Measurements from ENCODE around the gene XPO5. TPM values are rescaled to one million over a fixed set of nuclear protein-coding genes. Genes with fewer than 3 reads are reported as not detected.

The XPO5 gene
- total RNA-seq, 4 donors from 2014 or later = 22.2 to 58.6 (median 32.9) TPM

GRCh38 chr6:43584892-43585570, 9.2 kb upstream of the XPO5 start:
- H3K36me3 ChIP-seq = peaks cover 19 to 42% of the 10 kb centered on the region in 2 donors
- TF ChIP-seq CTCF (IDR thresholded peaks at IDR 0.05) = no peak
- no peak for TF ChIP-seq POLR2A (IDR thresholded peaks at IDR 0.05)
- H3K4me1 ChIP-seq = no peaks in the 10 kb centered on the region
- H3K4me3 ChIP-seq (replicated peaks in 1 of 3) = no peak overlapping the region
- no peak for DNase-seq
- 93% methylated on average over 7 of the region's 7 CpGs for WGBS, 2 donors
- no peaks in the 10 kb centered on the region for H3K9me3 ChIP-seq
- H3K27ac ChIP-seq = no peak overlapping the region
- no peaks in the 10 kb centered on the region for H3K27me3 ChIP-seq
- intact Hi-C loops (cut with DNase I) = no loop called here

GRCh38 chr6:43582911-43583310, 7.1 kb upstream of the XPO5 start:
- Histone ChIP-seq H3K27ac (no peak overlapping the region), H3K27me3 (no peaks in the 10 kb centered on the region), H3K36me3 (peaks cover 19 to 35% of the 10 kb centered on the region in 2 donors), H3K4me3 (replicated peaks in 1 of 3) (no peak overlapping the region), H3K4me1 (peaks cover 9% of the 10 kb centered on the region in 2 donors), H3K9me3 (no peaks in the 10 kb centered on the region)
- intact Hi-C loops (cut with DNase I) = no loop called here
- no peak for DNase-seq
- TF ChIP-seq POLR2A (IDR thresholded peaks at IDR 0.05) (no peak), CTCF (IDR thresholded peaks at IDR 0.05) (no peak)
- 83 to 85% methylated on average over 5 of the region's 5 CpGs for WGBS, 2 donors

GRCh38 chr6:43579171-43579570, 3.3 kb upstream of the XPO5 start:
- DNase-seq = peak in 1 of 2 donors; percentile 21
- Histone ChIP-seq H3K36me3 (peaks cover 7 to 11% of the 10 kb centered on the region in 2 donors), H3K4me3 (replicated peaks in 1 of 3) (no peak overlapping the region), H3K27ac (peak overlapping the region in 2 of 3 donors; percentile 2 to 29), H3K4me1 (peaks cover 27 to 31% of the 10 kb centered on the region in 2 donors), H3K9me3 (no peaks in the 10 kb centered on the region), H3K27me3 (no peaks in the 10 kb centered on the region)
- TF ChIP-seq CTCF (IDR thresholded peaks at IDR 0.05) (no peak), POLR2A (IDR thresholded peaks at IDR 0.05) (no peak)
- WGBS, 2 donors = 57 to 73% methylated on average over 2 of the region's 2 CpGs
- intact Hi-C loops (cut with DNase I) = no loop called here

GRCh38 chr6:43578748-43579147, 2.9 kb upstream of the XPO5 start:
- no peak for TF ChIP-seq POLR2A (IDR thresholded peaks at IDR 0.05)
- no peak for TF ChIP-seq CTCF (IDR thresholded peaks at IDR 0.05)
- no peaks in the 10 kb centered on the region for H3K9me3 ChIP-seq
- 78 to 79% methylated on average over 3 of the region's 3 CpGs for WGBS, 2 donors

GRCh38 chr6:43575105-43575771, 600 bp downstream of the XPO5 start:
- peak overlapping the region; percentile 70 to 84 (median 76) for H3K4me3 ChIP-seq (replicated peaks in 1 of 3)
- WGBS, 2 donors = 0 to 1% methylated on average over 36 to 38 of the region's 38 CpGs
- H3K27ac ChIP-seq = no peak overlapping the region
- DNase-seq = peak; percentile 27 to 47
- no peaks in the 10 kb centered on the region for H3K36me3 ChIP-seq
- intact Hi-C loops (cut with DNase I) = no loop called here
- H3K4me1 ChIP-seq = peaks cover 38 to 43% of the 10 kb centered on the region in 2 donors
- no peaks in the 10 kb centered on the region for H3K27me3 ChIP-seq
- H3K9me3 ChIP-seq = no peaks in the 10 kb centered on the region
- TF ChIP-seq CTCF (IDR thresholded peaks at IDR 0.05) (no peak), POLR2A (IDR thresholded peaks at IDR 0.05) (no peak)

More at GRCh38 chr6:43578748-43579147, 2.9 kb upstream of the XPO5 start:
- intact Hi-C loops (cut with DNase I) = no loop called here
- Histone ChIP-seq H3K27ac (peak overlapping the region in 2 of 3 donors; percentile 2 to 29), H3K4me3 (replicated peaks in 1 of 3) (no peak overlapping the region), H3K27me3 (no peaks in the 10 kb centered on the region), H3K4me1 (peaks cover 27 to 31% of the 10 kb centered on the region in 2 donors), H3K36me3 (peaks cover 3 to 7% of the 10 kb centered on the region in 2 donors)
- no peak for DNase-seq
